Esophagus muscularis mucosa (tissue), 3 donors: ENCODE measurements around the gene PERP.

Source experiments
- CTCF ChIP-seq, 3 experiments: fragments of 200-600 bp in 2 of 3; fragments of 450-650 bp in 1 of 3; sonication (generic) in 2 of 3; IDR thresholded peaks; one replicate each; pipeline ENCODE4 v1.5.1; 2017 to 2019; ENCODE audit warnings: antibody characterized with exemption in 3 of 3, mild to moderate bottlenecking in 2 of 3, moderate library complexity in 1 of 3
- POLR2AphosphoS5 ChIP-seq, 2 donors: sonication (generic); formaldehyde crosslinking; IDR thresholded peaks; one replicate each; pipeline ENCODE4 v1.6.1; 2017; ENCODE audit warnings: antibody characterized with exemption in 2 of 2

- TF ChIP-seq CTCF (IDR thresholded peaks at IDR 0.05) (no peak), POLR2AphosphoS5 (IDR thresholded peaks at IDR 0.05) (no peak)
Measured at GRCh38 chr6:138106665-138107077, 548 bp downstream of the PERP start.
